Measurements from ENCODE around the gene EZH2.
A peak's percentile ranks its signal among the peaks of the same experiment; 100 is the strongest.

EZH2 gene

GRCh38 chr7:148884049-148884298 is at the start of gene EZH2:
Gene EZH2, minus strand, starts transcription at chr7:148884291. Its CDS starts 36,993 bp downstream, at chr7:148847298.
- DNase-seq (ENCODE audit: low spot score) = no peak

- DNase-seq (ENCODE audit: low spot score) = no peak
Observed at GRCh38 chr7:148931470-148931869, 47.4 kb upstream of the EZH2 start.

GRCh38 chr7:148930335-148930734 is 46.2 kb upstream of the EZH2 start:
- no peak for DNase-seq (ENCODE audit: low spot score)

- DNase-seq (ENCODE audit: low spot score) = no peak
Observed at GRCh38 chr7:148929176-148929575, 45.1 kb upstream of the EZH2 start.

- DNase-seq (ENCODE audit: low spot score) = no peak
Observed at GRCh38 chr7:148927123-148928045, 43.3 kb upstream of the EZH2 start.

- no peak for DNase-seq (ENCODE audit: low spot score)
Observed at GRCh38 chr7:148925836-148926235, 41.7 kb upstream of the EZH2 start.

GRCh38 chr7:148924011-148924410 is 39.9 kb upstream of the EZH2 start:
- DNase-seq (ENCODE audit: low spot score) = no peak

- DNase-seq (ENCODE audit: low spot score) = no peak
Observed at GRCh38 chr7:148921806-148922205, 37.7 kb upstream of the EZH2 start.

- DNase-seq (ENCODE audit: low spot score) = no peak
Observed at GRCh38 chr7:148921189-148921588, 37.1 kb upstream of the EZH2 start.

GRCh38 chr7:148919859-148920258 is 35.8 kb upstream of the EZH2 start:
- DNase-seq (ENCODE audit: low spot score) = no peak

- no peak for DNase-seq (ENCODE audit: low spot score)
Observed at GRCh38 chr7:148918058-148918596, 34.0 kb upstream of the EZH2 start.

GRCh38 chr7:148916186-148916585 is 32.1 kb upstream of the EZH2 start:
- DNase-seq (ENCODE audit: low spot score) = no peak

GRCh38 chr7:148915211-148915610 is 31.1 kb upstream of the EZH2 start:
- no peak for DNase-seq (ENCODE audit: low spot score)

GRCh38 chr7:148914208-148914777 is 30.2 kb upstream of the EZH2 start:
- peak; percentile 37 for DNase-seq (ENCODE audit: low spot score)

- DNase-seq (ENCODE audit: low spot score) = no peak
Observed at GRCh38 chr7:148912758-148913541, 28.9 kb upstream of the EZH2 start.

- DNase-seq (ENCODE audit: low spot score) = no peak
Observed at GRCh38 chr7:148912151-148912550, 28.1 kb upstream of the EZH2 start.

- DNase-seq (ENCODE audit: low spot score) = no peak
Observed at GRCh38 chr7:148911626-148912025, 27.5 kb upstream of the EZH2 start.

- DNase-seq (ENCODE audit: low spot score) = no peak
Observed at GRCh38 chr7:148909568-148909967, 25.5 kb upstream of the EZH2 start.

- no peak for DNase-seq (ENCODE audit: low spot score)
Observed at GRCh38 chr7:148906707-148907498, 22.8 kb upstream of the EZH2 start.

GRCh38 chr7:148905093-148905666 is 21.1 kb upstream of the EZH2 start:
- no peak for DNase-seq (ENCODE audit: low spot score)

GRCh38 chr7:148903504-148903903 is 19.4 kb upstream of the EZH2 start:
- DNase-seq (ENCODE audit: low spot score) = no peak

- DNase-seq (ENCODE audit: low spot score) = no peak
Observed at GRCh38 chr7:148901178-148901577, 17.1 kb upstream of the EZH2 start.

Measured in COLO829 (cell line).